ENCODE results near the gene ARG2. TPM values are rescaled to one million over a fixed set of nuclear protein-coding genes. Genes with fewer than 3 reads are reported as not detected.

ARG2 gene
- 4.9 and 7.4 TPM in 2 replicates for total RNA-seq (2014; rRNA removed; shearing (Covaris generic))

- Histone ChIP-seq H3K36me3 (no peaks in the 10 kb centered on the region), H3K27me3 (replicated peaks) (no peaks in the 10 kb centered on the region), H3K4me3 (peak within 1 kb of the TSS; percentile 46), H3K27ac (no peak within 1 kb of the TSS), H3K4me1 (replicated peaks) (peaks cover 17% of the 10 kb centered on the region), H3K9me3 (replicated peaks) (no peaks in the 10 kb centered on the region)
- peak; percentile 69 to 93 for DNase-seq (ENCODE audit: low read depth in 1 of 2, low spot score in 2 of 2)
Measured at GRCh38 chr14:67619446-67620216, at the start of gene ARG2. ARG2 (plus strand) TSS chr14:67619920; CDS start chr14:67619978, 58 bp downstream.

GRCh38 chr14:67570453-67570852, 49.3 kb upstream of the ARG2 start:
- DNase-seq (ENCODE audit: low read depth in 1 of 2, low spot score in 2 of 2): no peak
- no peaks in the 10 kb centered on the region for H3K9me3 ChIP-seq (replicated peaks)

GRCh38 chr14:67571275-67571990, 48.3 kb upstream of the ARG2 start:
- Histone ChIP-seq H3K36me3 (no peaks in the 10 kb centered on the region), H3K27me3 (replicated peaks) (no peaks in the 10 kb centered on the region), H3K4me1 (replicated peaks) (no peaks in the 10 kb centered on the region), H3K4me3 (no peak overlapping the region), H3K9me3 (replicated peaks) (no peaks in the 10 kb centered on the region), H3K27ac (no peak overlapping the region)
- peak; percentile 20 to 50 for DNase-seq (ENCODE audit: low read depth in 1 of 2, low spot score in 2 of 2)

More at GRCh38 chr14:67570453-67570852, 49.3 kb upstream of the ARG2 start:
- Histone ChIP-seq H3K27ac (no peak overlapping the region), H3K4me3 (no peak overlapping the region), H3K4me1 (replicated peaks) (no peaks in the 10 kb centered on the region), H3K36me3 (no peaks in the 10 kb centered on the region), H3K27me3 (replicated peaks) (no peaks in the 10 kb centered on the region)

GRCh38 chr14:67571991-67572323, 47.8 kb upstream of the ARG2 start:
- Histone ChIP-seq H3K36me3 (no peaks in the 10 kb centered on the region), H3K27me3 (replicated peaks) (no peaks in the 10 kb centered on the region), H3K9me3 (replicated peaks) (no peaks in the 10 kb centered on the region), H3K4me1 (replicated peaks) (no peaks in the 10 kb centered on the region), H3K27ac (no peak overlapping the region), H3K4me3 (no peak overlapping the region)
- no peak for DNase-seq (ENCODE audit: low read depth in 1 of 2, low spot score in 2 of 2)

- no peak for DNase-seq (ENCODE audit: low read depth in 1 of 2, low spot score in 2 of 2)
- Histone ChIP-seq H3K27ac (no peak overlapping the region), H3K4me3 (no peak overlapping the region), H3K36me3 (no peaks in the 10 kb centered on the region), H3K27me3 (replicated peaks) (no peaks in the 10 kb centered on the region), H3K4me1 (replicated peaks) (no peaks in the 10 kb centered on the region), H3K9me3 (replicated peaks) (no peaks in the 10 kb centered on the region)
Measured at GRCh38 chr14:67572608-67573007, 47.1 kb upstream of the ARG2 start.

GRCh38 chr14:67573228-67574010, 46.3 kb upstream of the ARG2 start:
- no peaks in the 10 kb centered on the region for H3K9me3 ChIP-seq (replicated peaks)
- no peak overlapping the region for H3K27ac ChIP-seq
- no peak for DNase-seq (ENCODE audit: low read depth in 1 of 2, low spot score in 2 of 2)
- H3K4me1 ChIP-seq (replicated peaks): no peaks in the 10 kb centered on the region
- no peaks in the 10 kb centered on the region for H3K27me3 ChIP-seq (replicated peaks)
- H3K36me3 ChIP-seq: no peaks in the 10 kb centered on the region
- no peak overlapping the region for H3K4me3 ChIP-seq

GRCh38 chr14:67574156-67574555, 45.6 kb upstream of the ARG2 start:
- H3K4me3 ChIP-seq: no peak overlapping the region
- no peaks in the 10 kb centered on the region for H3K9me3 ChIP-seq (replicated peaks)
- no peaks in the 10 kb centered on the region for H3K36me3 ChIP-seq
- no peaks in the 10 kb centered on the region for H3K27me3 ChIP-seq (replicated peaks)
- no peaks in the 10 kb centered on the region for H3K4me1 ChIP-seq (replicated peaks)
- no peak for DNase-seq (ENCODE audit: low read depth in 1 of 2, low spot score in 2 of 2)
- H3K27ac ChIP-seq: no peak overlapping the region

GRCh38 chr14:67574806-67575205, 44.9 kb upstream of the ARG2 start:
- Histone ChIP-seq H3K27ac (no peak overlapping the region), H3K9me3 (replicated peaks) (no peaks in the 10 kb centered on the region), H3K27me3 (replicated peaks) (no peaks in the 10 kb centered on the region), H3K4me1 (replicated peaks) (no peaks in the 10 kb centered on the region), H3K4me3 (no peak overlapping the region), H3K36me3 (no peaks in the 10 kb centered on the region)
- DNase-seq (ENCODE audit: low read depth in 1 of 2, low spot score in 2 of 2): no peak

- Histone ChIP-seq H3K36me3 (no peaks in the 10 kb centered on the region), H3K9me3 (replicated peaks) (no peaks in the 10 kb centered on the region), H3K27me3 (replicated peaks) (no peaks in the 10 kb centered on the region), H3K4me1 (replicated peaks) (no peaks in the 10 kb centered on the region), H3K27ac (no peak overlapping the region), H3K4me3 (no peak overlapping the region)
- DNase-seq (ENCODE audit: low read depth in 1 of 2, low spot score in 2 of 2): no peak
Measured at GRCh38 chr14:67575684-67576083, 44.0 kb upstream of the ARG2 start.

GRCh38 chr14:67576216-67576955, 43.3 kb upstream of the ARG2 start:
- no peak overlapping the region for H3K27ac ChIP-seq
- H3K4me3 ChIP-seq: no peak overlapping the region
- no peaks in the 10 kb centered on the region for H3K9me3 ChIP-seq (replicated peaks)
- H3K36me3 ChIP-seq: no peaks in the 10 kb centered on the region
- no peaks in the 10 kb centered on the region for H3K4me1 ChIP-seq (replicated peaks)
- DNase-seq (ENCODE audit: low read depth in 1 of 2, low spot score in 2 of 2): no peak
- H3K27me3 ChIP-seq (replicated peaks): no peaks in the 10 kb centered on the region

GRCh38 chr14:67577181-67577808, 42.4 kb upstream of the ARG2 start:
- no peak overlapping the region for H3K4me3 ChIP-seq
- no peaks in the 10 kb centered on the region for H3K36me3 ChIP-seq
- H3K27me3 ChIP-seq (replicated peaks): no peaks in the 10 kb centered on the region
- no peaks in the 10 kb centered on the region for H3K4me1 ChIP-seq (replicated peaks)
- no peaks in the 10 kb centered on the region for H3K9me3 ChIP-seq (replicated peaks)
- no peak overlapping the region for H3K27ac ChIP-seq
- no peak for DNase-seq (ENCODE audit: low read depth in 1 of 2, low spot score in 2 of 2)

- H3K9me3 ChIP-seq (replicated peaks): no peaks in the 10 kb centered on the region
- H3K27ac ChIP-seq: no peak overlapping the region
- no peak overlapping the region for H3K4me3 ChIP-seq
- DNase-seq (ENCODE audit: low read depth in 1 of 2, low spot score in 2 of 2): no peak
- H3K27me3 ChIP-seq (replicated peaks): no peaks in the 10 kb centered on the region
- H3K36me3 ChIP-seq: no peaks in the 10 kb centered on the region
- no peaks in the 10 kb centered on the region for H3K4me1 ChIP-seq (replicated peaks)
Measured at GRCh38 chr14:67577909-67578749, 41.6 kb upstream of the ARG2 start.
